ENCODE measurements around the gene EIF1.

- TF ChIP-seq, protein P1, sequence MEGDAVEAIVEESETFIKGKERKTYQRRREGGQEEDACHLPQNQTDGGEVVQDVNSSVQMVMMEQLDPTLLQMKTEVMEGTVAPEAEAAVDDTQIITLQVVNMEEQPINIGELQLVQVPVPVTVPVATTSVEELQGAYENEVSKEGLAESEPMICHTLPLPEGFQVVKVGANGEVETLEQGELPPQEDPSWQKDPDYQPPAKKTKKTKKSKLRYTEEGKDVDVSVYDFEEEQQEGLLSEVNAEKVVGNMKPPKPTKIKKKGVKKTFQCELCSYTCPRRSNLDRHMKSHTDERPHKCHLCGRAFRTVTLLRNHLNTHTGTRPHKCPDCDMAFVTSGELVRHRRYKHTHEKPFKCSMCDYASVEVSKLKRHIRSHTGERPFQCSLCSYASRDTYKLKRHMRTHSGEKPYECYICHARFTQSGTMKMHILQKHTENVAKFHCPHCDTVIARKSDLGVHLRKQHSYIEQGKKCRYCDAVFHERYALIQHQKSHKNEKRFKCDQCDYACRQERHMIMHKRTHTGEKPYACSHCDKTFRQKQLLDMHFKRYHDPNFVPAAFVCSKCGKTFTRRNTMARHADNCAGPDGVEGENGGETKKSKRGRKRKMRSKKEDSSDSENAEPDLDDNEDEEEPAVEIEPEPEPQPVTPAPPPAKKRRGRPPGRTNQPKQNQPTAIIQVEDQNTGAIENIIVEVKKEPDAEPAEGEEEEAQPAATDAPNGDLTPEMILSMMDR (IDR thresholded peaks at IDR 0.05) = no peak
- TF ChIP-seq POLR2A (IDR thresholded peaks at IDR 0.05) = no peak
Observed at GRCh38 chr17:41728056-41728455, 39.4 kb downstream of the EIF1 start.
